ENCODE measurements around the gene PRDM16.

Gene PRDM16

DNA sequence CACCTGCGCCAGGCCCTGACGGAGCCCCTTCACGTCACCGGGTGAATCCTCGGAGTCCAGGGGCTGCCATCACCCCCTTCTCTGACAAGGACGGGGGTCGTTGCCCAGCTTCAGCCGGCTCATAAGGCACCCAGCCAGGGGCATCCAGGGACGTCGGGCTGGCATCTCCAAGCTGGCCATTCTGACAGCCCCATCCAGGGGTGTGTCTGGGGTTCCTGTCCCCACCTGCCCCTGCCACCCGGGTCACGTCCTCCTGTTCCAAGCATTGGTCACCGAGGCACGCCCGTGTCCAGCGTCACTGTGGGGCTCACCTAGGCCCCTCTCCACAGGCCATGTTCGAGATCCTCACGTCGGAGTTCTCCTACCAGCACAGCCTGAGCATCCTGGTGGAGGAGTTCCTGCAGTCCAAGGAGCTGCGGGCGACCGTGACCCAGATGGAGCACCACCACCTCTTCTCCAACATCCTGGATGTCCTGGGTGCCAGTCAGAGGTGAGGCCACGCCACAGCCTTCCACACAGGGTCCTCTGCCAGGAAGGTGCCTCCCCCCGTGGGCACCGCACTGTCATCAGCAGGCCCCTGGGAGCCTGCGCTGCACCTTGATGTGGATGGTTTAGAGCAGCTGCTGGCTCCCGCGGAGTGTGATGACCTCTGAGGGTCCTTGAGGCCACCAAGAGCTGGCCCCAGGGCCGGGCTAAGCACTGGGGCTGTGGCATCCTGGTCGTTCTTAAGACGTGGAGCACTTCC is 400.3 kb downstream of the PRDM16 start:
- no peak for ATAC-seq

DNA sequence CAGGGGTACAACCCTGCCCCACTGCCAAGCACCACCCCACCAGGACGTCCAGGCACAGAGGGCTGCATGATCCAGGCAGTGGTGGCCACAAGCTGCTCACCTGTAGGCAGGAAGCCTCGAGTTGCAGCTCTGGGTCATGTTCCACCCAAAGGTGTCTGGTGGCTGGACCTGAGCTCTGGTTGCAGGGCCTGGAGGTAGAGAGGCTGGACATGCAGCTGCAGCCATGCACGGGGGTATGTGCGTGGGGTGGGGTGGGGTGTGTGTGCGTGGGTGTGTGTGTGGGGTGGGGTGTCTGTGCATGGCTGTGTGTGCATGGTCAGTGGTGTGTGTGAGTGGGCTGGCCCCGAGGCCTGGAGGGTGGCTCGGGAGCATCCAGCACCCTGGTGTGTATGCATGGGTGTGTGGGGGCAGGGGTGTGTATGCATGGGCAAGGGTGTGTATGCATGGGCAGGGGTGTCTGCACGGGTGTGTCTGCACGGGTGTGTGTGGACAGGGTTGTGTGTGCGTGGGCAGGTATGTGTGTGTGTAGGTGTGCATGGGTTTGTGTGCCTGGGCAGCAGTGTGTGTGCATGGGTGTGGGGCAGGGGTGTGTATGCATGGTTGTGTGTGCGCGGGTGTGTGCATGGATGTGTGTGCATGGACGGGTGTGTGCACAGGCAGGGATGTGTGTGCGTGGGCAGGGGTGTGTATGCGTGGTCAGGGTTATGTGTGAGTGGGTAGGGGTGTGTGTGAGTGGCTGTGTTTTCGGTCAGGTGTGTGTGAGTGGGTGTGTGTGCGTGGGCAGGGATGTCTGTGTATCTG is 401.0 kb downstream of the PRDM16 start:
- ATAC-seq = no peak

DNA sequence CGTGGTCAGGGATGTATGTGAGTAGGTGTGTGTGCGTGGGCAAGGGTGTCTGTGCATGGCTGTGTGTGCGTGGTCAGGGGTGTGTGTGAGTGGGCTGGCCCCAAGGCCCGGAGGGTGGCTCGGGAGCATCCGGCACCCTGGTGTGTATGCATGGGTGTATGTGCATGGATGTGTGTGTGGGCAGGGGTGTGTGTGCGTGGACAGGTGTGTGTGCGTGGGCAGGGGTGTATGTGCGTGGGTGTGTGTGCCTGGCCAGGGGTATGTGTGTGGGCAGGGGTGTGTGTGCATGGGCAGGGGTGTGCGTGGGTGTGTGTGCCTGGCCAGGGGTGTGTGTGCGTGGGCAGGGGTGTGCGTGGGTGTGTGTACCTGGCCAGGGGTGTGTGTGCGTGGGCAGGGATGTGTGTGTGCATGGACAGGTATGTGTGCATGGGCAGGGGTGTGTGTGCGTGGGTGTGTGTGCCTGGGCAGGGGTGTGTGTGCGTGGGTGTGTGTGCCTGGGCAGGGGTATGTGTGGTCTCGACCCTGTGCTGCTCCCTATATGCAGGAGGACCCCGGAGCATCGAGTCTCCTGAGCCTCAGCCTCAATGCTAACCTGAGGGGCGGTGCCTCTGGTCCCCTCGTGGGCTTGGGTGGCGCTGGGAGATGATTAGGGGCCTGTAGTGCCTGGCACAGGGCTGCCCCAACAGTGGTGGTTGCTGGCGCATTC is 401.8 kb downstream of the PRDM16 start:
- no peak for ATAC-seq

DNA sequence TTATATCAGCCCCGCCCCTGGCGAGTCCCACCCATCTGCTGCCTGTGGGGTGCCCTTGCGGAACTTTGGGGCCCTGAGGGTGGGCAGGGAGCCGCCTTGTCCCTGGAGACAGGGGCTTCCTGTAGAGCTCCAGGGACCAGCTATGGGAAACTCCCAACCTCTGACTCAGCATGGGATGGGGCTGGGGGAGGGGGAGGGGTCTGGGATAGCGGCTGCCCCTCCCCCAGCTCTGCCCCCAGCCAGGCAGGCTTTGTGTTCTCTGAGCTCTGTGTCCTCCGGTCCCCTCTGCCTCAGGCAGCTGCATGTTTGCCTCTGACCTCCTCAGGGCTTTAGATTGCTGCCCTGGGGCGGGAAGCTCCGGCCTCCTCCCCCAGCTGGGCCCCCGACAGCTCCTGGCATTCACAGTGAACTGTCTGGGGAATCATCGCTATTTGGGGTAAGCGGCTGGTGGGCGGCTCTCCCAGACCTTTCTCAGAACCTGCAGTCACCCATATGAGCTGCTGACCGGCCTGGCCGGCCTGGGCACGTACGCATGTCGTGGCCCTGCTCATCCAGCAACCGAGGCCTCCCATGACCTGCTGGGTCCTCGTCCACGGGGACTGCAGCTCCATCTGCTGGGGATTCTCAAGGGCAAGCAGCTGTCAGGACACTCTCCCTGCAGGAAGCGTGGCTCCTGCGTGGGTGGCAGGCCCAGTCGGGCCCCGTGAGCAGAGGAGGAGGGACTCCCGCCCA is 402.5 kb downstream of the PRDM16 start:
- ATAC-seq = no peak

DNA sequence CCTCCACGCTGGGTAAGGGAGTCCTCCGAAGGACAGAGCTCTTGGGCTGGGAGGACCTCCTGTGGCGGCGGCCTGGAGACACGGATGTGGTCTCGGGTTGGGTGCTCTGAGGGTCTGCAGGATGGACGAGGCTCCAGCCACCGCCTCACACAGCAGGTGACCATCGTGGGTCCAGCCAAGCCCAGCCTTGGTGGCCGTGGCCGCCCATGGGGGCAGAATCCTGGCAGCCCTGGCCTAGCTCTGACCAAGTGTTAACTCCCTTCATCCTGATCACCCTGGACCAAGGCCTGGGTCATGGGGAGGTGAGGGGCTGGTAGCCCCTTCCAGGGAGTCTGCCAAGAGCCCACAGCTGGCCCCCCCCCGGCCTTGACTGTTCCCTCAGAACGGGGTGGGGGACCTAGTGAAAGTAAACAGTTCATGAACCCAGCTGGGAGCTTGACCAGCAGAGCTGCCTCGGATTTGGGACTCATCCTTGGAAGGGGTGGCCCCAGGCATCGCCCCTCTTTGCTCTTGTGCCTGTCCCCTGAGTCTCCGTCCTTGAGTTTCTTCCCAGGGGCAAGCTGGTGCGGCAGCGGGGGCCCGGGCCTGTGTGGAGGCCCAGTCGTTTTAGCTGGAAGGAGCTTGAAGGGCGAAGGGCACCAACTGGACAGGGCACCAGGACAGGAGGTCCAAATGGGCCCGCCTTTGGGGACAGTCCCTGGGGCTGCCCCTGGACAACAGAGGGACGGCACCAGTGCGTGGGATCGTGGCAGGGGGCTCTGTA is 403.3 kb downstream of the PRDM16 start:
- ATAC-seq = no peak

DNA sequence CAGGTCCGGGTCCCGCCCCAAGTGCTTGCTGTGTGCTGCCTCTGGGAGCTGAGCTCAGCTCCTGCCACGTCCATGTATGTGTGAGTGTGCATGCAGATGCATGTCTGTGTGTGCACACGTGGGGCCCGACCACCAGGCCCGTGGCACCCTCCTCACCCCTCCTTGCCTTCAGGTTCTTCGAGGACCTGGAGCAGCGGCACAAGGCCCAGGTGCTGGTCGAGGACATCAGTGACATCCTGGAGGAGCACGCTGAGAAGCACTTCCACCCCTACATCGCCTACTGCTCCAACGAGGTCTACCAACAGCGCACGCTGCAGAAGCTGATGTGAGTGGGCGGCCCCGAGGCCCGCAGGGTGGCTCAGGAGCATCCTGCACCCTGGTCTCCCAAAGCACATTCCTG is 403.9 kb downstream of the PRDM16 start:
- no peak for ATAC-seq

DNA sequence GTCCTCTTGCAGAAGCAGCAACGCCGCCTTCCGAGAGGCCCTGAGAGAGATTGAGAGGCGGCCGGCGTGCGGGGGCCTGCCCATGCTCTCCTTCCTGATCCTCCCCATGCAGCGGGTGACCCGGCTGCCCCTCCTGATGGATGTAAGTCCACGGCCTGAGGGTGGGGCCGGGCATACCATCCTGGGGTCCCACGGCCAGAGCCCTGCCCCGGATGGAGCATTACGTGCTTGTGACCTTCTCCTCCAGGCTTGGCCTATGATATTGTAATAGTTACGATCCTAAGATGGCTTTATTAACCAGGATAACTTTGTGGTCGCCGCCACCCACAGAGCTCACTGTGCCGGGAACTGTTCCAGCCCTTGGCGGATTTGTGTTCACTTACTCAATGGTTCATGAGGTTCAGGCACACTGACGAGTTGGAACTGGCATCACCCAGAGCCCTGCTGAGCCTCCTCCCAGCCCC is 404.4 kb downstream of the PRDM16 start:
- ATAC-seq = no peak

DNA sequence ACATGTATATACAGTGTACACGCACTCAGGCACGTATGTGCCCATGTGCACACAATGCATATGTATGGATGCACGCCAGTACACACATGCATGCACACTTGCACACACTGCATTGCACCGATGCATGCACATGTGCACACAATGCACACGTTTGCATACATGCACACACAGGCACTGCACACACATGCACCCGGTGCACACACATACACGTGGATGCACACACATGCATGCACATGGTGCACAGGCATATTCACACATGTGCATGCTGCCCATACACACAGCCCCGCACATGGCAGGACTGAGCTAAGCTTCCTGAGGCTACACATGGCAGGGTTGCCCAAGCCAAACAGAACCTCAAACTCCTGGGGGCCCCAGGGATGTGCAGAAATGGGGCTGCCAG is 405.0 kb downstream of the PRDM16 start:
- ATAC-seq = no peak

DNA sequence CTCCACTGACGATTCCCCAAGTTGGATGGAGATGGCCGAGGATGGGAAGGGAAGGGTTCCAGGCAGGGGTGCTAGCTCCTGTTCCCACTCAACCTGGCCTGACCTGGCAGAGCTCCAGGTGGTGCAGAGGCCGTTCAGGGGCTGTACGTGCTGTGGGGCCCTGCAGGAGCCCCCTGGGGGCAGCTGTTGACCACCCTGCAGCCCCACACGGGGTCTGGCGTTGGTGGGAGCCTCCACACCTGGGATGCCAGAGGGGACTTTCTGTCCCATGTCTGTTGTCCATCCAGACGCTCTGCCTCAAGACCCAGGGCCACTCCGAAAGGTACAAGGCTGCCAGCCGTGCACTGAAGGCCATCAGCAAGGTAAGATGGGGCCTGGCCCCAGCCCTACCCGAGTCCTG is 405.4 kb downstream of the PRDM16 start:
- no peak for ATAC-seq

DNA sequence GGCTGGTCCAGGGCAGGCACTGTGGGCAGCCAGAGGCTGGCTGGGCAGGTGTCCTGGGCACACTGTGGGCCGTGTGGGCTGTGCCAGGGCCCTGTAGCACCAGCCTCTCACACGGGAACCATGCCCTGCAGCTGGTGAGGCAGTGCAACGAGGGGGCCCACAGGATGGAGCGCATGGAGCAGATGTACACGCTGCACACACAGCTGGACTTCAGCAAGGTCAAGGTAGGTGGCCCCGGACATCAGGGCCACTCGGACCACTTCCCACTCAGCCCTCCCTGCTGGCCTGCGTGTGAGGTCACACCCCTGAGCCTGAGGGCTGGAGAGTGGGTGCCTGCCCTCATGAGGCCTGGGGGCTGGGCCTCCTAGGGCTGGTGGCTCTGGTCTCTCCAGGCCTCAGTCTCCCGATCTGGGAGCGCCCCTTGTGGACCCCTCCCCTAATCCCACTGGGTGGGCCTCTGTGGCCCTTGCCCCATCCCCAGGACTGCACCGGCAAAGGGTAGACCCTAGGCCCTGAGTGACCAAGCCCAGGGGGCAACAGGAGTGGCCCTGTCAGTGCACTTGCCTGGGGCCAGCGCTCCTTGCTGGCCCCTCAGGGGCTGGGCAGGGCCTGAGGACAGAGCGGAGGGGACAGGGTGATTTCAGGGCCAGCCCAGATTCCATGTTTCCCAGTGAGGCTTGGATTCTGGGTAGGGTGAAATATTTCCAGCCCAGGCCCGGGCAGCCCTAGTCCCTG is 407.0 kb downstream of the PRDM16 start:
- ATAC-seq = no peak

DNA sequence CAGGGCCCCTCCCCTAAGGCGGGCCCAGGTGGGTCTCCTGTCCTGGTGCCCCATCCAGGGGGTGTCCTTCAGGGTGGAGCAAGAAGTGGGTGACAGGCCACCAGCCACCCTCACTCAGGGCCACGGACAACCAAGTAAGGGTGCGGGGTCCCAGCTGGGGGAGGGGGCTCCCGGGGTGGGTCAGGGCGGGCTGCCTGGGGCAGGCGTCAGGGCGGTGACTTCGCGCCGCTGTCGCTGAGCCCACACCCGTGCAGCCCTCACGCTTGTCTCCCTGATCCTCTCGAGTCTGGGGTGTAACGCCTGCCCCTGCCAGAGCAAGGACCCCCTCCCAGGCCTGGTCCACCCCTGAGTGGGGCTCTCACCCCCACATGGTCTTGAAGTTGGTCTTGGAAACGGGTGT is 407.7 kb downstream of the PRDM16 start:
- ATAC-seq = no peak

DNA sequence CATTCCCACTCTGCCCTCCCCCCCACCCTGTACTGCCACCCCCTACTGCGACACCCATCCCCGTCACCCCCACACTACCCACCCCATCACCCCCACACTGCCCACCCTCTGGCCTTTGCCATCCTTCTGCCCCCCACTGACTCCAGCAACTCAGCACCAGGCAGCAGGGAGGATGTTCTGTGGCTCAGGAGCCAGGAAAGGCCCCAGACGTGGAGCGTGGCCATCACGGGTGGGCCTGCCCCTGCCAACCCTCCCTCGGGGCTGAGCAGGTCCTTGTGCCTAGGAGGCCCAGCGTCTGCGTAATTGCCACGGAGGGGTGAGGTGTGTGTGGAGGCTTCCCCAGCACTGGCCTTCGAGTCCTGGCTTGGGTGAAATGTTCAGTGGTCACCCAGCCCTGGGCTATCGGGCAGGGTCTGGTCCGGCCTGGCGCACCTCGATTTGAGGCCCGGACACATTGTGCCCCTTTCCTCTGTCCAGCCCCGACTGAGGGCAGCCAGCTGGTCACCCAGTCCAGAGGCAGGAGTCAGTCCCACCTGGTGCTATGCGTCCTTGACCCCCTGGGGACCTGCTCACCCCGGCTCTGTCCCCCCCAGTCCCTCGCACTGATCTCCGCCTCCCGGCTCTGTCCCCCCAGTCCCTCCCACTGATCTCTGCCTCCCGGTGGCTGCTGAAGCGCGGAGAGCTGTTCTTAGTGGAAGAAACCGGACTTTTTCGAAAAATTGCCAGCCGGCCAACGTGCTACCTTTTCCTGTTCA is 408.4 kb downstream of the PRDM16 start:
- no peak for ATAC-seq

DNA sequence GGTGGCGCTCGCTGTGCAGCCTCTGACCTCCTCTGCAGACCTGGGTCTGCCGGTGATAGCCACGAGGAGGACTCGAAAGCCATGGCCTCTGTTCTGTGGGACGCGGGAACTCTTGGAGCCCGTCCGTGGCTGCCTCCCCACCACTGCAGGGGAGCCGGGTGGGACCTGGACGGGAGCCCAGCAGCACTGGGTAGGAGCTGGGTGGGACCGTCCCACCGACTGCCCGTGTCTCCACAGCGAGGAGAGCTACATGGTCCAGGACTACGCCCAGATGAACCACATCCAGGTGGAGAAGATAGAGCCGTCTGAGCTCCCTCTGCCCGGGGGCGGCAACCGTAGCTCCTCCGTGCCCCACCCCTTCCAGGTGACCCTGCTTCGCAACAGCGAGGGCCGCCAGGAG is 409.2 kb downstream of the PRDM16 start:
- no peak for ATAC-seq

DNA sequence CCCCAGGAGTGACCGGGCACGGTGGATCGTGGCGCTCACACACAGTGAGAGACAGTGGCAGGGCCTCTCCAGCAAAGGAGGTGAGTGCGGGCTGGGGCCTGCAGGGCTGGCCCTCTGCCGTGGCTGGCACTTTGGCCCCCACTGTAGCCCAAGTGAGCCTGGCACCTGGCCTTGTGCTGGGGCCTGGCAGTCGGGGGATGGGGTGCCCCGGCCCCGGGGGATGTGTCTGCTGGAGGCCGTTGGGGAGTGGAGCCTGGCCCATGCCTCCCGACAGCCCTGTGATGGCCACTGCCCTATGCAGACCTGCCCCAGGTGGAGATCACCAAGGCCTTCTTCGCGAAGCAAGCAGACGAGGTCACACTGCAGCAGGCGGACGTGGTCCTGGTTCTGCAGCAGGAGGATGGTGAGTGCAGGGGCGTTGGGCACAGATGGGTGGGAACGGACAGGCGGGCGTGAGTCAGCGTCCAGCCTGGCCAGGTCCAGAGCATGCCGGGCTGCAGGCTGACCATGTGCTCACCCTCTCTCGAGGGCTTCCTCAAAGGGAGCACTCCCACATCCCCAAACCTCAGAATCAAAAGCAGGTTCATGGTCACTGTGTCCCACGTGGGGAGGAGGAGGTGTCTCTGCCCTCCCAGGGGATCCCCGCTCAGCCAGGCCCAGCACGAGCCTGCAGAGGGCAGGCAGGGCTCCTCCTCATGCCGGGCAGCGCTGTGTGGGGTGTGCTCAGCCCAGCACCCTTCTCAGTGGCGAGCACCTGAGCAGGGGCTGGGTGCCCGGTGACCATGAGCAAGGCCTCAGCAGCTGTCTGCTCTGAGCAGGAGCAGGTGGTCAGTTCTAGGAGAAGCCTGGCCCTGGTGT is 410.7 kb downstream of the PRDM16 start:
- ATAC-seq = no peak

DNA sequence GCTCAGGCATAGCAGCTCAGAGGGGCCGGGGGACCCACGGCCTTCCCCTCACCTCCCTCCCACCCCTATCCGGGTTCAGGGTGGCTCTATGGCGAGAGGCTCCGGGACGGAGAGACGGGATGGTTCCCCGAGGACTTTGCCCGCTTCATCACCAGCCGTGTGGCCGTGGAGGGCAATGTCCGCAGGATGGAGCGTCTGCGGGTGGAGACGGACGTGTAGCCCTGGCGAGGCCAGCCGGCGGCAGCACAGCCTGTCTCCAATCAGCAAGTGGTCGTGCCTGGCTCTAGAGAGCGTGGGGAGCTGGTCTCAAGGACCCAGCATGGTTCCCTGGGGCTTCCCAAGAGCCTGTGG is 411.3 kb downstream of the PRDM16 start:
- ATAC-seq = no peak

DNA sequence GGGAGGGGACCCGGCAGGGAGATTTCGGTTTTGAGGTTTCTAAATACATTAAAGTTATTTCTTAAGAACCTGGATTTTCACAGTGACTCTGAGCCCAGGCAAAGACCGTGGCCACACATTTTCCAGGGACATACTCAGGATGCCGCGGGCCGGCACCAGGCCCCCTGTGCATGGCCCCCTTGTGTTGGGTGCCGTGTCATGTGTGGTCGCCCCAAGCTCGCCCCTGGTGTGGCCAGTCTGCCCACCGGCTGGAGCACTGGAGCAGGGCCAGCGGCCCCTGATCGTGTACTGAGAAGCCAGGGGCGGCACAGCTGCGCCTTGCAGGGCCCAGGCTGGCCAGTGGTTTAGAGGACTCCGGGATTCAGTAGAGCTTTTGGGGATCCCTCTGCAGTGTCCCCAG is 412.0 kb downstream of the PRDM16 start:
- ATAC-seq = no peak

DNA sequence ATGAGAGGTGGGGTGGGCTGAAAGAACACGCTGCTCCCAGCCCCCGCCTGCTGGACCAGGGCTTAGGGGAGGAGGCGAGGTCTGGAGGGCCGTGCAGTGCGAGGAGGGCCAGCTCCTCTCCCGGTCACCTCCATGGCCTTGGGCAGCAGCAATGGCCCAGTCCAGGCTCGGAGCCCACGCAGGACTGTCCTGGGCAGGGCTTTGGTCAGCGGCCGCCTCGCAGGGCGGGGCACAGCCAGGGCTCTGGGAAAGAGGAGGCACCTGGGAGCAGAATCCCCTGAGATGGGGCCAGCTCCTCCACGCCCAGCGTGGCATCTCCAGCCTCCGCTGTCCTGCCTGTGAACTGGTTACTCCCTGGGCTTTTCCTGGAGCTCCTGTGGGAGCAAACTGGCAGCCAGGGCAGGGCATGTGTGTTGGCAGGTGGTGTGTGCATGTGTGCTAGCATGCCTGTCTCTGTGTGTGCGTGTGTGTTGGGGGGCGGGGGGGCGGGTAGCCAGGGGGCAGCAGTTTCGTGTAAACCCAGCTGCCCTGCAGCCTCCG is 412.9 kb downstream of the PRDM16 start:
- no peak for ATAC-seq

DNA sequence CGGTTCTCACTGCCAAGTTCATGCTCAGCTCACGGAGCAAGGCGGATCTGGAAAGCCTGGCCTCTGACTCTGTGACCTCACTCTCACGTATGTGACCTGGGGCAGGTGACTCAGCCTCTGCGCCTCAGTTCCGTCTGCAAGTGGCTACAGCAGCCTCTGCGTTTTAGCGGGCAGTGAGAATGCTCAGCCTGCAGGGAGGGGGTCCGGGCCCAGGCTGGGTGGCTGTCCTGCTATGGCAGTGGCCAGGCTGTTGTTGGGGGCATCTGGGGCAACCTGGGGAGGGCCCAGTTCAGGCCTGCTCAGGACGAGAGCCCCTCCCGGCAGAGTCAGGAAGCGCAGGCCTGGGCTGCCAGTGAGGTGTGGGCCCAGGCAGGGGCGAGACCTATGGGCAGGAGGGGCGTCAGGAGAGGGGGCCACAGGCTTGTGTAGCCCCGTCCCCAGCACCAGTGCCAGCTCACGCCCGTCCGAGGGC is 413.4 kb downstream of the PRDM16 start:
- peak in 1 of 2 donors; percentile 24 for ATAC-seq

DNA sequence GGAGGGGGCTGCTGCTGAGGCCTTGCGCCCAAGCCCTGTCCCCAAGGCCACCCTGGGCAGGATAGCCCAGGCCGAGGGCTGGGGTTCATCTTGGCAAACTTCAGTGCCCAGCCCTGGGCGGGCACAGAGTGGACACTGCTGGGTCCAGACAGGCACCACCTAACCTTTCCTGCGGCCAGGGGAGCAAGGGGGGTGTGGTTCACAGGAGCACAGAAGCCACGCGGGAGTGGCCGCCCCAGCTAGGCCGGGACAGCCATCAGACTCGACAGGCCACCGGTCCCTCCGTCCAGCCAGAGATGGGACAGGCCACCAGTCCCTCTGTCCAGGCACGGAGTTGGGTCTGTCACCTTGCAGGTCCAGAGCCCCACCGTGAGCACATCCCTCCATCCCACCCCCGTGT is 414.4 kb downstream of the PRDM16 start:
- no peak for ATAC-seq

Measured in activated CD4-positive, CD25-positive, alpha-beta regulatory T cell treated with anti-CD3 and anti-CD28 coated beads, Interleukin-2, amount 50 U/mL, for 24 hours (primary cell).